Skeletal muscle satellite cell (primary cell): ENCODE results near the gene LAMB1.

Experiments used
- H3K27me3 ChIP-seq: 2 replicates; pipeline ENCODE4 v1.7.0; 2013; ENCODE audit warnings: low read length; ENCODE audit not compliant: control insufficient read depth, insufficient read depth
- H3K36me3 ChIP-seq: 2 replicates; pipeline ENCODE4 v1.7.0; 2013; ENCODE audit warnings: mild to moderate bottlenecking, control low read depth, low read length; ENCODE audit not compliant: insufficient read depth
- H3K4me1 ChIP-seq: 2 replicates; pipeline ENCODE4 v1.7.0; 2013; ENCODE audit warnings: low read length; ENCODE audit not compliant: control insufficient read depth, insufficient read depth
- H3K4me2 ChIP-seq: 2 replicates; pipeline ENCODE4 v1.7.0; 2013; ENCODE audit warnings: mild to moderate bottlenecking, low read length
- H3K4me3 ChIP-seq: 2 replicates; pipeline ENCODE4 v1.7.0; 2013; ENCODE audit warnings: low read length
- H3K9ac ChIP-seq: 2 replicates; pipeline ENCODE4 v1.7.0; 2013; ENCODE audit warnings: mild to moderate bottlenecking, low read depth, low read length, moderate library complexity
- H3K9me3 ChIP-seq: replicated peaks from 2 replicates; pipeline ENCODE4 v1.7.0; 2013; ENCODE audit warnings: mild to moderate bottlenecking, control low read depth, low read length

Gene LAMB1

GRCh38 chr7:107977048-107977447 is 25.9 kb downstream of the LAMB1 start:
- Histone ChIP-seq H3K4me2 (no peak overlapping the region), H3K9ac (no peak overlapping the region), H3K36me3 (peaks cover 84% of the 10 kb centered on the region), H3K4me1 (peaks cover 12% of the 10 kb centered on the region), H3K4me3 (no peak overlapping the region), H3K9me3 (no peaks in the 10 kb centered on the region), H3K27me3 (no peaks in the 10 kb centered on the region)

GRCh38 chr7:107976620-107977019 is 26.3 kb downstream of the LAMB1 start:
- no peaks in the 10 kb centered on the region for H3K9me3 ChIP-seq
- H3K9ac ChIP-seq = no peak overlapping the region
- H3K4me1 ChIP-seq = peaks cover 16% of the 10 kb centered on the region
- no peak overlapping the region for H3K4me3 ChIP-seq
- no peaks in the 10 kb centered on the region for H3K27me3 ChIP-seq
- H3K4me2 ChIP-seq = no peak overlapping the region
- peaks cover 84% of the 10 kb centered on the region for H3K36me3 ChIP-seq

GRCh38 chr7:107975394-107976013 is 27.5 kb downstream of the LAMB1 start:
- H3K9me3 ChIP-seq = no peaks in the 10 kb centered on the region
- H3K9ac ChIP-seq = no peak overlapping the region
- peaks cover 81% of the 10 kb centered on the region for H3K36me3 ChIP-seq
- no peak overlapping the region for H3K4me3 ChIP-seq
- H3K27me3 ChIP-seq = no peaks in the 10 kb centered on the region
- no peak overlapping the region for H3K4me2 ChIP-seq
- H3K4me1 ChIP-seq = peaks cover 22% of the 10 kb centered on the region

GRCh38 chr7:107973861-107974260 is 29.1 kb downstream of the LAMB1 start:
- Histone ChIP-seq H3K4me2 (no peak overlapping the region), H3K4me1 (peaks cover 26% of the 10 kb centered on the region), H3K36me3 (peaks cover 76% of the 10 kb centered on the region), H3K4me3 (no peak overlapping the region), H3K9ac (no peak overlapping the region), H3K9me3 (no peaks in the 10 kb centered on the region), H3K27me3 (no peaks in the 10 kb centered on the region)

- Histone ChIP-seq H3K9ac (no peak overlapping the region), H3K27me3 (no peaks in the 10 kb centered on the region), H3K4me2 (no peak overlapping the region), H3K4me1 (peaks cover 26% of the 10 kb centered on the region), H3K4me3 (no peak overlapping the region), H3K9me3 (no peaks in the 10 kb centered on the region), H3K36me3 (peaks cover 71% of the 10 kb centered on the region)
These were observed 30.0 kb downstream of the LAMB1 start for GRCh38 chr7:107972941-107973376.

GRCh38 chr7:107972075-107972482 is 30.9 kb downstream of the LAMB1 start:
- no peaks in the 10 kb centered on the region for H3K9me3 ChIP-seq
- no peaks in the 10 kb centered on the region for H3K27me3 ChIP-seq
- peak overlapping the region; percentile 53 for H3K9ac ChIP-seq
- peaks cover 32% of the 10 kb centered on the region for H3K4me1 ChIP-seq
- no peak overlapping the region for H3K4me3 ChIP-seq
- H3K36me3 ChIP-seq = peaks cover 71% of the 10 kb centered on the region
- peak overlapping the region; percentile 47 for H3K4me2 ChIP-seq

GRCh38 chr7:107971613-107972012 is 31.3 kb downstream of the LAMB1 start:
- peak overlapping the region; percentile 53 for H3K9ac ChIP-seq
- peak overlapping the region; percentile 47 for H3K4me2 ChIP-seq
- no peak overlapping the region for H3K4me3 ChIP-seq
- H3K27me3 ChIP-seq = no peaks in the 10 kb centered on the region
- peaks cover 35% of the 10 kb centered on the region for H3K4me1 ChIP-seq
- no peaks in the 10 kb centered on the region for H3K9me3 ChIP-seq
- H3K36me3 ChIP-seq = peaks cover 70% of the 10 kb centered on the region

GRCh38 chr7:107971100-107971499 is 31.9 kb downstream of the LAMB1 start:
- Histone ChIP-seq H3K36me3 (peaks cover 65% of the 10 kb centered on the region), H3K4me2 (no peak overlapping the region), H3K9me3 (no peaks in the 10 kb centered on the region), H3K9ac (no peak overlapping the region), H3K27me3 (no peaks in the 10 kb centered on the region), H3K4me3 (no peak overlapping the region), H3K4me1 (peaks cover 39% of the 10 kb centered on the region)

- no peak overlapping the region for H3K9ac ChIP-seq
- H3K36me3 ChIP-seq = peaks cover 60% of the 10 kb centered on the region
- H3K9me3 ChIP-seq = no peaks in the 10 kb centered on the region
- peaks cover 39% of the 10 kb centered on the region for H3K4me1 ChIP-seq
- no peak overlapping the region for H3K4me3 ChIP-seq
- H3K4me2 ChIP-seq = no peak overlapping the region
- H3K27me3 ChIP-seq = no peaks in the 10 kb centered on the region
These were observed 33.1 kb downstream of the LAMB1 start for GRCh38 chr7:107969856-107970255.

- peaks cover 65% of the 10 kb centered on the region for H3K36me3 ChIP-seq
- H3K4me1 ChIP-seq = peaks cover 39% of the 10 kb centered on the region
These were observed 34.5 kb downstream of the LAMB1 start for GRCh38 chr7:107968449-107968848.

GRCh38 chr7:107967420-107967819 is 35.5 kb downstream of the LAMB1 start:
- peaks cover 31% of the 10 kb centered on the region for H3K4me1 ChIP-seq
- peaks cover 63% of the 10 kb centered on the region for H3K36me3 ChIP-seq
- H3K4me2 ChIP-seq = no peak overlapping the region
- H3K4me3 ChIP-seq = no peak overlapping the region
- H3K9me3 ChIP-seq = no peaks in the 10 kb centered on the region
- no peaks in the 10 kb centered on the region for H3K27me3 ChIP-seq
- H3K9ac ChIP-seq = no peak overlapping the region

More at GRCh38 chr7:107968449-107968848, 34.5 kb downstream of the LAMB1 start:
- Histone ChIP-seq H3K27me3 (no peaks in the 10 kb centered on the region), H3K9me3 (no peaks in the 10 kb centered on the region), H3K4me2 (no peak overlapping the region), H3K4me3 (no peak overlapping the region), H3K9ac (no peak overlapping the region)

- Histone ChIP-seq H3K4me2 (peak overlapping the region; percentile 32), H3K27me3 (no peaks in the 10 kb centered on the region), H3K4me3 (no peak overlapping the region), H3K9me3 (no peaks in the 10 kb centered on the region), H3K4me1 (peaks cover 25% of the 10 kb centered on the region), H3K36me3 (peaks cover 61% of the 10 kb centered on the region), H3K9ac (no peak overlapping the region)
These were observed 36.2 kb downstream of the LAMB1 start for GRCh38 chr7:107966711-107967110.
